D721Med (cell line): ENCODE measurements around the gene AGRP.

ENCODE experiments used
- DNase-seq: peaks from one replicate; pipeline ENCODE4 v3.0.0; 2011; ENCODE audit warnings: low spot score; ENCODE audit not compliant: insufficient read length
- FAIRE-seq: peaks from 2 replicates; lab custom pipeline; 2011; peaks lifted over from hg19 to GRCh38; lab: Jason Lieb, UNC
- CTCF ChIP-seq: IDR thresholded peaks from 2 replicates; pipeline ENCODE4 v1.5.1; 2012; ENCODE audit warnings: mild to moderate bottlenecking, control low read depth; ENCODE audit not compliant: insufficient read depth; ENCODE audit errors: missing control alignments

Gene AGRP

GRCh38 chr16:67447508-67448076 lies 35.8 kb downstream of the AGRP start:
- TF ChIP-seq CTCF, result peak; percentile 35
- FAIRE-seq (no peak), DNase-seq (no peak)

GRCh38 chr16:67446968-67447507 lies 36.3 kb downstream of the AGRP start:
- FAIRE-seq, result no peak
- no peak for DNase-seq
- TF ChIP-seq CTCF, result no peak

GRCh38 chr16:67445913-67446907 lies 37.1 kb downstream of the AGRP start:
- no peak for TF ChIP-seq CTCF
- FAIRE-seq (no peak), DNase-seq (no peak)

GRCh38 chr16:67445441-67445912 lies 37.9 kb downstream of the AGRP start:
- DNase-seq, result no peak
- no peak for FAIRE-seq
- TF ChIP-seq CTCF, result no peak

- FAIRE-seq (no peak), DNase-seq (no peak)
- no peak for TF ChIP-seq CTCF
Observed at GRCh38 chr16:67445126-67445426, 38.3 kb downstream of the AGRP start.

GRCh38 chr16:67444259-67445125 lies 38.9 kb downstream of the AGRP start:
- no peak for TF ChIP-seq CTCF
- no peak for DNase-seq
- FAIRE-seq, result no peak
